CD4-positive, alpha-beta memory T cell (primary cell): Measurements from ENCODE around the gene ALG12. TPM values are rescaled to one million over a fixed set of nuclear protein-coding genes. Genes with fewer than 3 reads are reported as not detected.
A peak's percentile ranks its signal among the peaks of the same experiment; 100 is the strongest.

Experiments
- CTCF ChIA-PET: fragments of 350-600 bp; sonication (Branson Sonifier 250); formaldehyde crosslinking; loops from one replicate; lab custom pipeline; 2021; ENCODE audit warnings: inconsistent platforms; ENCODE audit not compliant: partially characterized antibody; lab: Charles Lee
- POLR2A ChIA-PET: fragments of 350-600 bp; sonication (Branson Sonifier 250); formaldehyde crosslinking; loops from one replicate; lab custom pipeline; 2021; ENCODE audit not compliant: partially characterized antibody; lab: Charles Lee
- DNase-seq, 5 donors: peaks; one replicate each; pipeline versions ENCODE4 v3.0.0 to v3.0.0-alpha.2; 2020 to 2022; ENCODE audit warnings: mixed read lengths in 1 of 5
- H3K27ac ChIP-seq: one replicate; pipeline ENCODE4 v1.7.0; 2013; ENCODE audit warnings: low read depth, low read length
- H3K27me3 ChIP-seq: 2 replicates; pipeline ENCODE4 v1.7.0; 2013; ENCODE audit warnings: mild to moderate bottlenecking, low read length, moderate library complexity; ENCODE audit not compliant: insufficient read depth
- H3K36me3 ChIP-seq: 2 replicates; pipeline ENCODE4 v1.7.0; 2013; ENCODE audit warnings: mild to moderate bottlenecking, low read length, moderate library complexity; ENCODE audit not compliant: insufficient read depth
- H3K4me1 ChIP-seq: 2 replicates; pipeline ENCODE4 v1.7.0; 2013; ENCODE audit warnings: mild to moderate bottlenecking, low read length, moderate library complexity; ENCODE audit not compliant: insufficient read depth
- H3K4me3 ChIP-seq, 2 donors: one replicate each; pipeline ENCODE4 v1.7.0; 2013; ENCODE audit warnings: low read length in 2 of 2, mild to moderate bottlenecking in 1 of 2
- H3K9me3 ChIP-seq, 2 donors: one replicate each; pipeline ENCODE4 v1.7.0; 2013; ENCODE audit warnings: low read length in 2 of 2, control low read depth in 1 of 2; ENCODE audit not compliant: control insufficient read depth in 1 of 2
- H3K27ac Mint-ChIP-seq, 7 donors: one replicate each; pipeline ENCODE4 v1.8.0; 2020 to 2021; ENCODE audit warnings: mixed read lengths in 7 of 7, mild to moderate bottlenecking in 6 of 7, inconsistent platforms in 3 of 7, moderate library complexity in 3 of 7
- H3K27me3 Mint-ChIP-seq, 2 donors: one replicate each; pipeline ENCODE4 v1.8.0; 2020 to 2021; ENCODE audit warnings: mixed read lengths in 2 of 2
- H3K36me3 Mint-ChIP-seq, 2 donors: one replicate each; pipeline ENCODE4 v1.8.0; 2020 to 2021; ENCODE audit warnings: mixed read lengths in 2 of 2, inconsistent platforms in 1 of 2, mild to moderate bottlenecking in 1 of 2
- H3K4me1 Mint-ChIP-seq, 4 donors: one replicate each; pipeline ENCODE4 v1.8.0; 2020 to 2021; ENCODE audit warnings: mixed read lengths in 4 of 4, mild to moderate bottlenecking in 1 of 4
- H3K4me3 Mint-ChIP-seq, 8 donors: one replicate each; pipeline ENCODE4 v1.8.0; 2020 to 2021; ENCODE audit warnings: mixed read lengths in 8 of 8, mild to moderate bottlenecking in 7 of 8, moderate library complexity in 6 of 8, inconsistent platforms in 3 of 8
- H3K9me3 Mint-ChIP-seq, 8 donors: one replicate each; pipeline ENCODE4 v1.8.0; 2020 to 2021; ENCODE audit warnings: mixed read lengths in 8 of 8, mild to moderate bottlenecking in 5 of 8, inconsistent platforms in 3 of 8, moderate library complexity in 1 of 8
- intact Hi-C: fragments of 100-400 bp; cut with micrococcal nuclease; formaldehyde crosslinking; loops from one replicate; pipeline ENCODE4 v1.15.1; 2023
- polyA plus RNA-seq, 2 donors: library from polyadenylated mRNA; unstranded; fragments of 300-500 nt; fragmentation: Illumina TruSeq; gene quantifications; one replicate each; pipeline ENCODE4 v1.2.3, GENCODE V29; 2021
- total RNA-seq, 2 experiments: library from RNA; stranded (reverse); gene quantifications; one replicate each; pipeline ENCODE4 v1.2.3, GENCODE V29; 2021

The ALG12 gene
- total and polyA plus RNA-seq, 4 experiments from 2014 or later = 16.9 to 27.2 (median 19.3) TPM

DNA sequence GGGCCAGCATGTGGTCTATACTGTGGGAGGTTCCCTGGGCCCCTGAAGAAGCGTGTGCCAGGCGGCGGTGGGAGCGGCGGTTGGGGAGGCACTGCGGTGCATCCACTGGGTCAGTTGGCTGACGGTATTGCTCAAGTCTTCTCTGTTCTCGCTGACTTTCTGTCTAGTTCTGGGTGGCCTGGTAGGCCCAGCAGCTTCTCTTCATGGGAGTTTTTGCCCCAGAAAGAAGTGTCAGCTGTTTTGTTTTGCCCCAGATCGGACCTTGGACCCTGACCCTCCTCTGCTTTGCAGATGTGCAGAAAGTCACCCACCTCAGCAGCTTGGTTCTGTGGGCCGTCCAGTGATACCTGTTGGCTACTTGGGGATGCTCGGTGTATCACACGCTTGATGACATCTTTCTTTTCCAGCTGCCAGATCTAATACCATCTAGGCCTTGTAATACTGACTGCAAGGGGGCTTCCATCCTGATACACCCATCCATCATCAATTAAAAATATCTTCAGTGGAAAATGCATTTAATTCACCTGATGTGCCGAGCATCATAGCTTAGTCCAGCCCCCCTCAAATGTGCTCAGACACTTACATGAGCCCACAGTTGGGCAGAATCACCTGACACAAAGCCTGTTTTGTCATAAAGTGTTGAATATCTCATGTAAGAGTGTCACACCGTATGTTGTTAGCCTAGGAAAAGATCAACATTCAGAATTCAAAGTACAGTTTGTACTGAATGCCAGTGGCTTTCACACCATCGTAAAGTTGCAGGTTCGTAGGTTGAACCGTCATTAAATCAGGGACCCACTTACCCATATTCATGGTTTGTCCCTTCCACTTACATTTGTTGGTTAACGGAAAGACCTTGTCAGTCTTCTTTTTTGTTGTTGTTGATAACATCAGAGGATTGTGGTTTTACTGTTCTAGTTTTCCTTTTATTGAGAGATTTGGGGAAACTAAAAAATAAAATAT lies 50.7 kb downstream of the ALG12 start:
- Histone ChIP-seq H3K4me3 (no peak overlapping the region), H3K27me3 (no peaks in the 10 kb centered on the region), H3K4me1 (peaks cover 57% of the 10 kb centered on the region), H3K36me3 (no peaks in the 10 kb centered on the region), H3K9me3 (no peaks in the 10 kb centered on the region), H3K27ac (peak overlapping the region; percentile 24)
- Mint-ChIP-seq H3K36me3 (peaks cover 36 to 39% of the 10 kb centered on the region in 2 donors), H3K9me3 (peaks cover 0 to 37% (median 25%) of the 10 kb centered on the region in 8 donors), H3K27ac (peak overlapping the region; percentile 83 to 96 (median 88)), H3K4me3 (peak overlapping the region in 7 of 8 donors; percentile 52 to 79 (median 68)), H3K27me3 (no peaks in the 10 kb centered on the region), H3K4me1 (peaks cover 55 to 77% (median 62%) of the 10 kb centered on the region in 4 donors)
- ChIA-PET CTCF (interaction anchor here (0.6 to 2.1 kb wide), 4 partner anchors 8 to 100 kb away, joined by 3 to 6 read pairs (median 4); no protein-coding TSS in a partner anchor), POLR2A (interaction anchor here (0.6 to 5.9 kb wide), 8 partner anchors 12 to 95 kb away, joined by 3 to 39 read pairs (median 3); partner anchors contain the start of gene ZBED4)
- DNase-seq = peak; percentile 64 to 78 (median 69)
- intact Hi-C loops = no loop called here

- Mint-ChIP-seq H3K4me3 (peak overlapping the region in 7 of 8 donors; percentile 15 to 79 (median 70)), H3K4me1 (peaks cover 53 to 77% (median 63%) of the 10 kb centered on the region in 4 donors), H3K27me3 (no peaks in the 10 kb centered on the region), H3K9me3 (peaks cover 0 to 37% (median 25%) of the 10 kb centered on the region in 8 donors), H3K36me3 (peaks cover 36 to 39% of the 10 kb centered on the region in 2 donors), H3K27ac (peak overlapping the region; percentile 57 to 96 (median 87))
- H3K27me3 ChIP-seq = no peaks in the 10 kb centered on the region
- H3K4me3 ChIP-seq = no peak overlapping the region
- no peak for DNase-seq
- peaks cover 57% of the 10 kb centered on the region for H3K4me1 ChIP-seq
- ChIA-PET CTCF (no interaction called here), POLR2A (interaction anchor here (0.6 to 5.9 kb wide), 2 partner anchors 11 to 99 kb away, joined by 3 to 39 read pairs; partner anchors contain the start of gene ZBED4)
- H3K36me3 ChIP-seq = no peaks in the 10 kb centered on the region
- H3K27ac ChIP-seq = no peak overlapping the region
- no peaks in the 10 kb centered on the region for H3K9me3 ChIP-seq
- intact Hi-C loops = no loop called here
These were observed 51.6 kb downstream of the ALG12 start for GRCh38 chr22:49866646-49867045.

GRCh38 chr22:49866134-49866533 lies 52.1 kb downstream of the ALG12 start:
- H3K4me1 ChIP-seq = peaks cover 58% of the 10 kb centered on the region
- POLR2A ChIA-PET = no interaction called here
- peak overlapping the region in 3 of 8 donors; percentile 29 to 78 (median 58) for H3K4me3 Mint-ChIP-seq

GRCh38 chr22:49865156-49865555 lies 53.1 kb downstream of the ALG12 start:
- POLR2A ChIA-PET = no interaction called here
- Mint-ChIP-seq H3K36me3 (peaks cover 34 to 35% of the 10 kb centered on the region in 2 donors), H3K4me3 (no peak overlapping the region), H3K27me3 (no peaks in the 10 kb centered on the region), H3K9me3 (peaks cover 0 to 34% (median 23%) of the 10 kb centered on the region in 8 donors), H3K4me1 (peaks cover 50 to 78% (median 63%) of the 10 kb centered on the region in 4 donors), H3K27ac (peak overlapping the region in 1 of 7 donors; percentile 15)
- no peak for DNase-seq
- no peaks in the 10 kb centered on the region for H3K36me3 ChIP-seq
- no peaks in the 10 kb centered on the region for H3K9me3 ChIP-seq
- peaks cover 50% of the 10 kb centered on the region for H3K4me1 ChIP-seq
- H3K27ac ChIP-seq = no peak overlapping the region
- H3K27me3 ChIP-seq = no peaks in the 10 kb centered on the region
- intact Hi-C loops = no loop called here
- no peak overlapping the region for H3K4me3 ChIP-seq
- CTCF ChIA-PET = no interaction called here

More at GRCh38 chr22:49866134-49866533, 52.1 kb downstream of the ALG12 start:
- peaks cover 36 to 39% of the 10 kb centered on the region in 2 donors for H3K36me3 Mint-ChIP-seq
- H3K27me3 Mint-ChIP-seq = no peaks in the 10 kb centered on the region
- DNase-seq = no peak
- H3K9me3 Mint-ChIP-seq = peaks cover 0 to 37% (median 25%) of the 10 kb centered on the region in 8 donors
- Histone ChIP-seq H3K4me3 (no peak overlapping the region), H3K36me3 (no peaks in the 10 kb centered on the region), H3K27me3 (no peaks in the 10 kb centered on the region), H3K27ac (no peak overlapping the region), H3K9me3 (no peaks in the 10 kb centered on the region)
- intact Hi-C loops = no loop called here
- peaks cover 54 to 82% (median 66%) of the 10 kb centered on the region in 4 donors for H3K4me1 Mint-ChIP-seq
- peak overlapping the region; percentile 11 to 95 (median 83) for H3K27ac Mint-ChIP-seq
- CTCF ChIA-PET = no interaction called here

DNA sequence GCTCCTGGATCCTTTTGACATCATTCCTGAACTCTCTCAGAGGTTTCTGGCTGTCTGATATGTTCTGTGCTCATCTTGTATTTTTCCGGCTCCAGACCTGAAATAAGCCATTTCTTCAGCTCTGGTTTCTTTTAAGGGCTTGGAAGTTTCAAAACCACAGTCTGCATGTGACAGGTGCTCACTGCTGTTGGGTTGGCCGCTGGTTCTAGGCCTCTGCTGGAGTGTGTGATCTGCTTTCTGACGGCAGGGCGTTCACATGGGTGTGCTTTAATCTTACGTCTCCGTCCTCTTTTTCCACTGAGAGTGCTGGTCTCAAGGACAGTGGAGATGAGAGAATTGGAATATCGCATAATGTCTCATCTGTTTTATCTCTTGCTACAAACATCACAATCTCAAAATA lies 54.3 kb downstream of the ALG12 start:
- DNase-seq = no peak
- Histone ChIP-seq H3K36me3 (no peaks in the 10 kb centered on the region), H3K27ac (no peak overlapping the region), H3K27me3 (no peaks in the 10 kb centered on the region), H3K9me3 (no peaks in the 10 kb centered on the region), H3K4me1 (peaks cover 40% of the 10 kb centered on the region), H3K4me3 (no peak overlapping the region)
- intact Hi-C loops = no loop called here
- Mint-ChIP-seq H3K27ac (peak overlapping the region; percentile 17 to 88 (median 68)), H3K27me3 (no peaks in the 10 kb centered on the region), H3K4me1 (peaks cover 40 to 72% (median 54%) of the 10 kb centered on the region in 4 donors), H3K9me3 (peaks cover 0 to 24% (median 19%) of the 10 kb centered on the region in 8 donors), H3K36me3 (peaks cover 24 to 29% of the 10 kb centered on the region in 2 donors), H3K4me3 (peak overlapping the region in 3 of 8 donors; percentile 47 to 61 (median 49))
- POLR2A ChIA-PET = interaction anchor here (1.2 kb wide), 1 partner anchor 10 kb away, joined by 4 read pairs; the partner anchor contains the start of gene ZBED4
- CTCF ChIA-PET = no interaction called here

- H3K27ac ChIP-seq = no peak overlapping the region
- Mint-ChIP-seq H3K27ac (peak overlapping the region in 2 of 7 donors; percentile 10 to 60), H3K27me3 (no peaks in the 10 kb centered on the region), H3K4me3 (no peak overlapping the region), H3K9me3 (peaks cover 0 to 20% (median 18%) of the 10 kb centered on the region in 8 donors), H3K36me3 (peaks cover 20 to 21% of the 10 kb centered on the region in 2 donors), H3K4me1 (peaks cover 36 to 70% (median 51%) of the 10 kb centered on the region in 4 donors)
- no peaks in the 10 kb centered on the region for H3K36me3 ChIP-seq
- H3K4me3 ChIP-seq = no peak overlapping the region
- ChIA-PET CTCF (no interaction called here), POLR2A (no interaction called here)
- no peaks in the 10 kb centered on the region for H3K27me3 ChIP-seq
- no peaks in the 10 kb centered on the region for H3K9me3 ChIP-seq
- intact Hi-C loops = no loop called here
- DNase-seq = no peak
- H3K4me1 ChIP-seq = peaks cover 26% of the 10 kb centered on the region
These were observed 55.8 kb downstream of the ALG12 start for GRCh38 chr22:49862496-49862776.
